Transverse colon (tissue), 4 donors: Measurements from ENCODE around the gene DHRSX.

Experiments
- EP300 ChIP-seq: sonication (generic); formaldehyde crosslinking; IDR thresholded peaks from one replicate; pipeline ENCODE4 v1.6.1; 2017; ENCODE audit warnings: antibody characterized with exemption, low read depth
- POLR2A ChIP-seq: fragments of 450-650 bp; IDR thresholded peaks from one replicate; pipeline ENCODE4 v1.6.1; 2016; ENCODE audit warnings: antibody characterized with exemption, mild to moderate bottlenecking, moderate library complexity
- POLR2AphosphoS5 ChIP-seq, 3 donors: sonication (generic); formaldehyde crosslinking; IDR thresholded peaks; one replicate each; pipeline ENCODE4 v1.6.1; 2016; ENCODE audit warnings: antibody characterized with exemption in 3 of 3
- TF ChIP-seq, protein P1 (sequence below), 5 experiments: fragments of 200-600 bp in 3 of 5; fragments of 450-650 bp in 2 of 5; sonication (generic) in 3 of 5; IDR thresholded peaks; 1 replicate in 2 of 5; 2 replicates in 3 of 5; pipeline ENCODE4 v1.5.1; 2016 to 2017; ENCODE audit warnings: antibody characterized with exemption in 5 of 5, inconsistent platforms in 3 of 5, mild to moderate bottlenecking in 2 of 5, moderate library complexity in 1 of 5

- TF ChIP-seq, protein P1, sequence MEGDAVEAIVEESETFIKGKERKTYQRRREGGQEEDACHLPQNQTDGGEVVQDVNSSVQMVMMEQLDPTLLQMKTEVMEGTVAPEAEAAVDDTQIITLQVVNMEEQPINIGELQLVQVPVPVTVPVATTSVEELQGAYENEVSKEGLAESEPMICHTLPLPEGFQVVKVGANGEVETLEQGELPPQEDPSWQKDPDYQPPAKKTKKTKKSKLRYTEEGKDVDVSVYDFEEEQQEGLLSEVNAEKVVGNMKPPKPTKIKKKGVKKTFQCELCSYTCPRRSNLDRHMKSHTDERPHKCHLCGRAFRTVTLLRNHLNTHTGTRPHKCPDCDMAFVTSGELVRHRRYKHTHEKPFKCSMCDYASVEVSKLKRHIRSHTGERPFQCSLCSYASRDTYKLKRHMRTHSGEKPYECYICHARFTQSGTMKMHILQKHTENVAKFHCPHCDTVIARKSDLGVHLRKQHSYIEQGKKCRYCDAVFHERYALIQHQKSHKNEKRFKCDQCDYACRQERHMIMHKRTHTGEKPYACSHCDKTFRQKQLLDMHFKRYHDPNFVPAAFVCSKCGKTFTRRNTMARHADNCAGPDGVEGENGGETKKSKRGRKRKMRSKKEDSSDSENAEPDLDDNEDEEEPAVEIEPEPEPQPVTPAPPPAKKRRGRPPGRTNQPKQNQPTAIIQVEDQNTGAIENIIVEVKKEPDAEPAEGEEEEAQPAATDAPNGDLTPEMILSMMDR (IDR thresholded peaks at IDR 0.05) = no peak
- no peak for TF ChIP-seq POLR2A
- TF ChIP-seq EP300 = no peak
- no peak for TF ChIP-seq POLR2AphosphoS5 (IDR thresholded peaks at IDR 0.05)
Observed at GRCh38 chrX:2371026-2371711, 129.6 kb downstream of the DHRSX start.
